Fibroblast of skin of left biceps (primary cell): Measurements from ENCODE around the gene ALDH1B1.

ENCODE experiments used
- DNase-seq, 2 experiments: peaks; one replicate each; pipeline ENCODE4 v3.0.0-alpha.2; 2013; ENCODE audit warnings: low read depth in 2 of 2

Gene ALDH1B1

DNA sequence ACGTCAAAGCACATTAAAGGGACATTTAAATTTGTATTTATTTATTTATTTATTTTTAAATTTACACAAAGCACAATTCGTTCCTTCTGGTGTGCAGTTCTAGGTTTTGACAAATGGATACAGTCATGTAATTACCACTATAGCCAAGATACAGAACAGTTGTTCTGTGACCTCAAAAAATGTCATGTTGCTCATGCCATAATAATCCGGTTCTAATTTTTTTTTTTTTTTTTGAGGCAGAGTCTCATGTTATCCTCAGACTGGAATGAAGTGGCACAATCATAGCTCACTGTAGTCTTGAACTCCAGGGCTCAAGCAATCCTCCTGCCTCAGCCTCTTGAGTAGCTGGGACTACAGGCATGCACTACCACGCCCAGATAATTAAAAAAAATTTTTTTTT, 24.0 kb downstream of the ALDH1B1 start:
- no peak for DNase-seq

DNA sequence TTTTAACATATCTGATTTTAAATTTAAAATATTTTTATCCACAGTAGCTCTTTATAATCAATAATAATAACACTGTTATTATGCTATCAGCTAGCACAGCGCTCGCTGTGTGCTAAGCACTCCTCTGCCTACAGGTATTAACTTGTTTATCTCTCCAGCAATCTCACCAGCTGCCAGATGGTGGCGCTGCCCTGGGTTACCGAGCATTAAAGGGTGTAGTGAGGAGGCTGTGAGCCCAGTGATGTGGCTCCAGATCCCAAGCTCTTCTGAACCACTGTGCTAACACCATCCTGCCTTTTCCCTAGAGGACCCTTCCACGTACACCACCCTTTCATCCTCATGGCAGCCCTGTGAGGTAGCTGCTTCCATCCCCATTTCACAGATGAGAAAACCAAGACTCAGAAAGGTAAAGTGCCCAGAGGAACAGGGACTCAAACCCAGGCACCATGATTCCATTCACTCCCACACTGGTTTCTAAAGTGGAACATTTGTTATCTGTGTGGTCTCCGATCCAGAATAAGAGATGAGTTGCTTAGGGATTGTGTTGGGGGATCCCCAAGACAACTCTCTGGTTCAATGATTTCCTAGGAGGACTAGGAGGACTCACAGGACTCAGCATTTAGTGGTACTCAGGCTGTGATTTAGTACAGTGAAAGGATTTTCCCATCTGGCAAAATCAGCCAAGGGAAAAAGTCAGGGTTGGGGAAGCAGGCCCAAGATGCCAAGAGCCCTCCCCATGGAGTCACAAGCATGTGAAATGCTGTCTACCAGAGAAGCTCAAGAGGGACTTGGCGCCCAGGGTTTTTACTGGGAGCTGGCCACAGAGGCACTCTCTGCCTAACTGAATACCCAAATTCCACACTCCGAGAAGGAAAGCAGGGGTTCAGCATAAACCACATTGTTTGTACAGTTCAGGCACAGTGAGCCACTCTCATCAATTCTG, 24.8 kb downstream of the ALDH1B1 start:
- no peak for DNase-seq

DNA sequence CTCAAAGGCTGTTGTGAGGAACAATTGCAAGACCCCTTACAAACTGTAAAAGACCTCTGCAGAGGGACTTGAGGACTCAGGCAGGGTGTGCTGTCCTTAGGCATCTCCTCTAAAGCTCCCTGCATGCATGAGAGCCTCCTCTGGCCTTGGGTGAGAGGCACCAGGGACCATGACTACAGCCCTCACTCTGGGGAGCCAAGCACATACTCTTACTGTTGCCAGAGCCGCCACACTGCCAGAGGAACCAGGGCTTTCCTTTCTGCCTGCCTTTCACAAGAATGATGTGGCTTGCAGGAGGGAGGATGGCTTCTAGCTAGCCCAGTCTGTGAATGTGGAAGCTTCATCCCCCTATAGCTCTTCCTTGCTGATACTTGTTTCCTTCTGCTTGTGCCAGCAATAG, 25.9 kb downstream of the ALDH1B1 start:
- no peak for DNase-seq

DNA sequence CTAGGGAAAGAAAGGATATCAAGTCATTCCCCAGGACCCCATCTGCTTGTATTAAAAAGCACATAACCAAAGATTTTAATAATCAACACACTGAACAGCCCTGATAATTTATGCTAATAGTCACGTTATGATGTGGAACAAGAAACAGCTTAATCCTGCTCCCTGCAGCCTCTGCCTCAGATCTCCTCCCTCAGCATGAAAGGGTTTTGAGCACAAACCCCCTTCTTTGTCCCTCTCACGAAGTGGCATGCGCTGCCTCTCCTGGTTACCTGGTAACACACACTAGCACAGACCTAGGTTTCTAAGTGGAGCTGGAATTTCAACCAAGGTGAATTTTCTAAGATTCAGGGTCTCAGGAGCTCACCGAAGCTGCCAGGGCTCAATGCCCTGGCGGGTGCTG, 26.7 kb downstream of the ALDH1B1 start:
- no peak for DNase-seq

DNA sequence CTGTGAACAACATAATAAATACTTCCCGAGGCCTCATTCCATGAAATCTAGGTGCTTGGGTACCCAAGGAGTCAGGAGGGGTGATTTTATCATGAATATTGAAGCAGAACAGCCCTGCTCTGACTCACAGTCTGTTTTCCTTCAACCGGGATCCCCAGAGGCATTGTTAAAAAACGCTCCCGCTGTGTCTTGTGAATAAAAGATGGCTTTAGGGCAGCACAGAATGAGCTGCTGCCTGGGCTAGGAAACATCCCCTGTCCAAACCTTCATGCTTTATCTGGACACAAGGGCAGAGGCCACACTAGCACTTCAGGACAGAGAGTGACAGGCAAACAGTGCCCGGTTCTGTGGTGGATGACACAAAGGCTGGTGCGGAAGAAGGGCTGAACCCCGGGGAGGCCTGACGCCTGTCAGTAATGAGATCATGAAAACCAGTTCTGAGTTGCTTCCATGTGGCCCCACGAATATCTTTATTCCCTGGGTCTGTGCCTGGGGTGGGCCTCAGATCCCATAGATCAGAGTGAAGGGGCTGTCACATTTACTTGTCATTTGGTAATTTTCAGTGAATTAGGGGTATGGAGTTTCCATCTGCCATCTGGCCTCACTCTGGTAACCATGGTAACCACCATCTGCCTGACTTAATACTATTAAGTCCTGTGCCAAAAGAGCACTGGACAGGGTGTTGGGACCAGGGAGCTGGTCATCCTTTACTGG, 29.2 kb downstream of the ALDH1B1 start:
- DNase-seq = no peak

DNA sequence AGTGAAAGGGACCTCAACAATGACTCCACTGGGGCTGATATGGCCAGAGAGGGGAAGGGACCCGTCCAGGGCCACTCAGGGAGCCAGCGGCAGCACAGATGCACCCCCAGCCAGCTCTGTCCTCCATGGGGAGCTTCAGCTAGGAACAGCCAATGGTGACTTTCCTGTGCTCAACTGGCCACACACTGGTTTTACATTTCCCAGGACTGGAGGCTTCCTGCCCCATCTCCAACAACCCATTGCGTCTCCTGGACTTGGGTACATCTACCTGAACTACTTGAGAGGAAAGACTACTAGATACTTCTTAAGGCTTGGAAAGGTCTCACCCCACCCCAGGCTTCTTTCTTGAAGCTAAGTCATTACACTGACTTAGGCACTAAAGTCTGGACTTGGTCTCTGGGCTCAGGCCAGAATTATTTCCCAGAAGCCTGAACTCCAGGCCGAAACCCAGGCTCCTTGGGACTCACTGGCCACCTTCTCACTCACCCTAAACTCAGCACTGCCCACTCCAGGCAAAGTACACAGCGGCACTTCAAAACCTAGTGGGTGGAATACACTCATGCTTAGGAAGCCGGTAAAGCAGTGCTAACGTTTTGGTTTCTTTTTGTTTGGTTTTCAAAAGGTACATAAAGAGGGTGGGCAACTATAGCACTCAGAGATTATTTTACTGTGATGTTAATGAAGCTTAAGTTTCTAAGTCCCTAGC, 30.2 kb downstream of the ALDH1B1 start:
- no peak for DNase-seq

GRCh38 chr9:38423273-38423972, 30.9 kb downstream of the ALDH1B1 start:
- DNase-seq = no peak

DNA sequence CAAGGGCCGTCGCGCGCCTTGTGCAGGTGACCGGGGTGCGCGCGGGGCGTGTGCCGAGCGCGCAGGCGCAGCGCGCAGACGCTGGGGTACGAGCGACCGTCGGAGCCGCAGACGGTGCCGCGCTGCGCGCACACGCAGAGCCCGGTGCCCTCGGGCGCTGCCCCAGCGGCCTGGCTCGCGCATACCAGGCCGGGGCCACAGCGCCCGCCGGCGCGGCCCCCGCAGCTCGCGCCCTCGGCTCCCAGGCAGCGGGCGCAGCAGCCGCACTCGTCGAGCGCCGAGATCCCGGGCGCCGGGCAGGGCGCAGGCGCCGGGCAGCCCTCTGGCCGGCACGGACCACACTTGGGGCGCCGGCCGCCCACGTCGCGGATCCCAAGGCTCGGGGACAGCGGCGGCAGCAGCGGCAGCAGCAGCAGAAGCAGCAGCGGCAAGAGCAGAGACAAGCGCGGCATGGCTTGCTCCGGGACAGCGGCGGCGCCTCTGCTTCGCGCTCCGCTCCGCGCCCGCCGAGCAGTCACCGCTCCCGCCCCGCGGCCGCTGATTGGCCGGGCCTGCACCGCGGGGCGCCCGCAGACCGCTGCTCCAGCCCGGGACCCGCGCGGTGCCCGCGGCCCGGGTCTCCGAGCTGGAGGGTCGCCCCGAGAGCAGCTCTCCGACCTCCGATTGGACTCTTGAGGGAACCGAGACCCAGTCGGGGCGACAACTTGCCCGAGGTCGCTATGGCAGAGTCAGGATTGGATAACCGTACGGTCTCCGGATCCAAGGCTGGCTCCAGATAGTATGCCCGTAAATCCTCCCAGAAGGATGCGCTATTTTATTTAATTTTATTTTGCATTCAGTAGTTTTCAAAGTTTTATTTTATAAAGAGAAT, 31.7 kb downstream of the ALDH1B1 start, which contains the start of gene IGFBPL1:
IGFBPL1 (minus strand) TSS at position 482 of the 871 bp plus-strand sequence; CDS start at position 452, 30 bp downstream.
- DNase-seq = no peak

GRCh38 chr9:38424918-38425317, 32.4 kb downstream of the ALDH1B1 start:
- no peak for DNase-seq

- DNase-seq = no peak
Observed at GRCh38 chr9:38428062-38428461, 35.6 kb downstream of the ALDH1B1 start.

GRCh38 chr9:38431116-38431515, 38.6 kb downstream of the ALDH1B1 start:
- no peak for DNase-seq

DNA sequence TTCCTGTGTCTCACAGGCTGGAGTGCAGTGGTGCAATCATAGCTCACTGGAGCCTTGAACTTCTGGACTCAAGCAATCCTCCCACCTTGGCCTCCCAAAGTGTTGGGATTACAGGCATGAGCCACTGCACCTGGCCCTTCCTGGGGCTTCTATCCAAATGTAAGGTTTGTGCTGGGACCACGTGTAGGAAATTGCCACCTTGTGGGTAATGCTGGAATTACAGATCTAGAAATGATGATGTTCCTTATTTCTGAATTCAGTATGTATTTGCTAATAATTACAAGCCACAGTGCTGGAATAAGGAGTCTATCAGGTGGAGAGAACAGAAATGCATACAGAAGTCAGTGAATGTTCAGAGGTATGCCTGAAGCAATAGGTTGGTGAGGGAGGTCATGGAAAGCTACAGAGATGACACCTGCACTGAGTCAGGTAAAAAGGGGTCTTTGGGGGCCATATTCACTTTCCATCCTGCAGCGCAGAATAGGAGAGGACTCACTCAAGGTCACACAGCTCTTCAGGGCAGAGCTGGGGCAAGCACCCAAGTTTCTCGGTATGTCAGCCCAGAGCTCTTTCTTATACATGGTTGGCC, 40.5 kb downstream of the ALDH1B1 start:
- DNase-seq = no peak

- no peak for DNase-seq
Observed at GRCh38 chr9:38434365-38434764, 41.9 kb downstream of the ALDH1B1 start.

DNA sequence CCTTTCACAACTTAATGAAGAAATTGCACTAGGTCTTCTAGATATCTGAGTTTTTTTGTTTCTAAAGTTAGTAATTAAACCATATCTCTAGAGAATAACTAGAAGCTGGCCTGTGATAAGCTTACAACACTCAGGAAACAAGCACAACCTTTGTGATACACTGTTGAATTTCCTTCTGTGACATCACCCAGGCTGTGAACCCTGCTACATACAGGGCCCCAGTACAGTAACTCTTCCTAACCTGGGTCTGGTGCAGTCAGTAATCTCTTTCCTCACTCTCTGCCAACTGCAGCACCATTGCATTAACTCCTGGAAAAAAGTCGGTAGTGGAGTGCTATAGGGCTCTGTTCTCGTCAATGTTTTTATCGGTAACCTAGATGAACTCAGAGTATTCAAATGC, 42.4 kb downstream of the ALDH1B1 start:
- no peak for DNase-seq

DNA sequence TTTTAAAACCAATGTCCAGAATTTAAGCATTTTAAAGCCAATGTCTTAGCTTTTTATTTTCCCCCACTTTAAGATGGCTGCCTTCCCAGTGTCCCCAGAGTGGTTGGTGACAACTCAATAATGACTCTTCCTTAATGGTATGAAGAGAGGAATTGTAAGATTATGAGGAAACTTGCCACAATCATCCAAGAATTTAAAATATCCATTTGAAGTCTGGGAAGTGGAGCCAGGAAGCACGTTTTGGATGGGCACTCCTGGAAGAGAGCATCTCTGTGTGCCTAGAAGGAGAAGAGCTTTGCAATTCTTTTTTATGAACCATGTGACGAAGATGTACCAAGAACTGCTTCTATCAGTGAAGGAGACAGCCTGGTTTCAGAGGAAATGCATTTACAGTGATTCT, 43.0 kb downstream of the ALDH1B1 start:
- DNase-seq = peak in 1 of 2 experiments; percentile 26

- no peak for DNase-seq
Observed at GRCh38 chr9:38436708-38437107, 44.2 kb downstream of the ALDH1B1 start.

GRCh38 chr9:38437193-38437823, 44.8 kb downstream of the ALDH1B1 start:
- DNase-seq = no peak

DNA sequence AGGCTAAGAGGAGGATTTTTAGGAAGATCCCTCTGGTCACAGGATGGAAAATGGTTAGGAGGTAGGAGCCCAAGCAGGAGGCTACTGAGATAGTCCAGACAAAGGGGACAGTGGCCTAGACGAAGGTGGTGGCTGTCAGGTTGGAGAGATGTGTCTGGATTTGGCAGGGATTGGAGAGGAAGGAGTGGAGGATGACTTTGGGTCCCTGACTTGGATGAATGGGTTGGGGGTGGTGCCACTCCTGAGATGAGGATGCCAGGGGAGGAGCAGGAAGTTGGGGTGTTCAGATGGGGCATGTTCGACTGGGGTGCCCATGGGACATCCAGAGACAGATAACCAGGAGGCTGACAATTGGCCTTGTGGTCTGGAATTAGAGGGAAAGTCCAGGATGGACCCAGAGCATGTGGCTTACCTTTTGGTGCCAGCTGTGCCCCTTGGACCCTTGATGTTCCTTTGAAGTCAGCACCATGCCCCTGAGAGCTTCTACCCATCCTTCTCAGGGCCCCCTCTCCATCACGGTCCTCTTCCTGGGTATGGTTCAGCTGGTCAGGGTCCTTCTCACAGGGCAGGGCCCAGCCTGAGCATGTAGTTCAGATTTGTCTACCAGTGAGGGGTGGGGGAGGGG, 46.9 kb downstream of the ALDH1B1 start:
- DNase-seq = no peak

DNA sequence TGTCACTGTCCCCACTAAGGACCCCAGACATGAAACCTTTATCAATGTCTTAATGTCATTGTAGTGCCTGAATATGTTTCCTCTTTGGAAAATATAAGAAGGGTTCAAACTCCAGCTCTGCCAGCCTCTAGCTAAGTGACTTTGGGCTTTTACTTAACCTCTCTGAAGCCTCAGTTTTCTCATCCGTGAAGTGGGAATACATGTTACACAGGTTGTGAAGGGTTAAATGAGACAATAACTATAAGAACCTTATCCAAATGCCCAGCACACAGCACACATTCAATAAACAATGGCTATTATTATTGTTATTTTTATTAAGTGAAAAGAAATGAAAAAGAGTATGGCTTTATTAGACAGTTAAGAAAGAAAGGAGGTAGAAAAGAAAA, 47.4 kb downstream of the ALDH1B1 start:
- no peak for DNase-seq
